Uterus (tissue), 4 donors: ENCODE measurements around the gene SUSD1. TPM values are rescaled to one million over a fixed set of nuclear protein-coding genes. Genes with fewer than 3 reads are reported as not detected.

Experiments
- DNase-seq, 2 donors: peaks; one replicate each; pipeline ENCODE4 v3.0.0-alpha.2; 2019 to 2020
- H3K27ac ChIP-seq, 2 donors: fragments of 200-600 bp; sonication (generic); 1 replicate in 1 of 2; 2 replicates in 1 of 2; pipeline ENCODE4 v1.5.1; 2016 to 2018
- H3K27me3 ChIP-seq, 2 donors: fragments of 200-600 bp; sonication (generic); one replicate each; pipeline ENCODE4 v1.5.1; 2018 to 2019; ENCODE audit warnings: control low read depth in 1 of 2
- H3K36me3 ChIP-seq, 2 donors: fragments of 200-600 bp; sonication (generic); one replicate each; pipeline ENCODE4 v1.5.1; 2019; ENCODE audit warnings: control low read depth in 1 of 2
- H3K4me1 ChIP-seq, 2 donors: fragments of 200-600 bp; sonication (generic); one replicate each; pipeline ENCODE4 v1.5.1; 2018 to 2019; ENCODE audit warnings: control low read depth in 1 of 2
- H3K4me3 ChIP-seq, 2 donors: fragments of 200-600 bp; sonication (generic); 1 replicate in 1 of 2; 2 replicates in 1 of 2; pipeline ENCODE4 v1.5.1; 2018 to 2019; ENCODE audit warnings: mild to moderate bottlenecking in 1 of 2
- H3K9me3 ChIP-seq, 2 donors: fragments of 200-600 bp; sonication (generic); one replicate each; pipeline ENCODE4 v1.5.1; 2019; ENCODE audit warnings: control low read depth in 1 of 2
- CTCF ChIP-seq, 4 experiments: fragments of 200-600 bp in 2 of 4; fragments of 450-650 bp in 2 of 4; sonication (generic) in 2 of 4; IDR thresholded peaks; one replicate each; pipeline ENCODE4 v1.5.1; 2016 to 2019; ENCODE audit warnings: antibody characterized with exemption in 4 of 4, mild to moderate bottlenecking in 2 of 4, moderate library complexity in 1 of 4
- POLR2A ChIP-seq, 2 donors: fragments of 450-650 bp; IDR thresholded peaks; one replicate each; pipeline ENCODE4 v1.6.1; 2016; ENCODE audit warnings: antibody characterized with exemption in 2 of 2, mild to moderate bottlenecking in 1 of 2, moderate library complexity in 1 of 2
- intact Hi-C: fragments of 100-400 bp; cut with DNase I; formaldehyde crosslinking; loops from one replicate; pipeline ENCODE4 v1.15.1; 2023; ENCODE audit warnings: low total_unique reads
- total RNA-seq, 4 donors: library from RNA; depleted of rRNA in 3 of 4; stranded (reverse); fragments of >200 nt in 3 of 4; gene quantifications; one replicate each; pipeline versions ENCODE4 v1.1.0 to v1.2.4, GENCODE V29; 2014 to 2023
- donor health status: DM: yes; HTN: yes; CAD: no.

Gene SUSD1
- total RNA-seq, 4 donors from 2014 or later = 2.9 to 22.5 (median 10.0) TPM

DNA sequence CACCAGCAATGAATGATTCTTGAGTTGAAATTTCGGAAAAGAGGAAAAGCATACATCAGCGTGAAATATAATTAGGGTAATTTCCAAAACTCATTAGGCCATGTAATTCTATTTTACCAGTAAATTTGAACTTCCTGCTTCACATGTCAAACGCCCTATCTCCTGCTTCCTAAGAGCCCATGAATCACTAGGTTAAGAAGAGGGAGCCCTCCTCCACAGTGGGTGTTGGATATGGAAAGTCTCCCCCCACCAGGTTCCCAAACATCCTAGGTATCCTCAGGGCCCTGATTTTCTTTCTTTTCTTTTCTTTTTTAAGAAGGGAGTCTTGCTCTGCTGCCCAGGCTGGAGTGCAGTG lies 115.2 kb downstream of the SUSD1 start:
- H3K27ac ChIP-seq = peak overlapping the region; percentile 76 to 91
- DNase-seq = no peak
- no peaks in the 10 kb centered on the region for H3K9me3 ChIP-seq
- peaks cover 5 to 7% of the 10 kb centered on the region in 2 donors for H3K4me1 ChIP-seq
- no peak overlapping the region for H3K4me3 ChIP-seq
- H3K27me3 ChIP-seq = no peaks in the 10 kb centered on the region
- TF ChIP-seq POLR2A (IDR thresholded peaks at IDR 0.05) (no peak), CTCF (IDR thresholded peaks at IDR 0.05) (no peak)
- intact Hi-C loops = no loop called here
- H3K36me3 ChIP-seq = no peaks in the 10 kb centered on the region

GRCh38 chr9:112059145-112059965 lies 115.7 kb downstream of the SUSD1 start:
- Histone ChIP-seq H3K9me3 (no peaks in the 10 kb centered on the region), H3K4me3 (no peak overlapping the region), H3K4me1 (peaks cover 5 to 7% of the 10 kb centered on the region in 2 donors), H3K27ac (peak overlapping the region; percentile 76 to 91), H3K36me3 (no peaks in the 10 kb centered on the region), H3K27me3 (no peaks in the 10 kb centered on the region)
- no peak for TF ChIP-seq CTCF (IDR thresholded peaks at IDR 0.05)
- TF ChIP-seq POLR2A (IDR thresholded peaks at IDR 0.05) = no peak
- DNase-seq = no peak
- intact Hi-C loops = no loop called here

DNA sequence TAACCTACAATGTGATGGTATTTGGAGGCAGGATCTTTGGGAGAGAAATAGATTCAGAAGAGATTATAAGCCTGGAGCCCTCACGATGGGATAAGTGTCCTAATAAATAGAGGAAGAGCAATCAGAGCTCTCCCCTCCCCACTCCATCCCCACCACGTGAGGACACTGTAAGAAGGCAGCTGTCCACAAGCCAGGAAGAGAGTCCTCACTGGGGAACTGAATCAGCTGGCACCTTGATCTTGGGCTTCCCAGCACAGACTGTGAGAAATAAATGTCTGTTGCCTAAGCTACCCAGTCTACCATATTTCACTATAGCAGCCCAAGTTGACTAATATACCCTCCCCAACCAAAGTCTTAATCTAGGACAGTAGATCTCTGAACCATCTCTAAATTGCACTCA lies 118.1 kb downstream of the SUSD1 start:
- Histone ChIP-seq H3K27me3 (no peaks in the 10 kb centered on the region), H3K4me3 (no peak overlapping the region), H3K36me3 (no peaks in the 10 kb centered on the region), H3K27ac (no peak overlapping the region), H3K4me1 (peaks cover 5 to 7% of the 10 kb centered on the region in 2 donors), H3K9me3 (no peaks in the 10 kb centered on the region)
- DNase-seq = no peak
- intact Hi-C loops = no loop called here
- TF ChIP-seq POLR2A (IDR thresholded peaks at IDR 0.05) (no peak), CTCF (IDR thresholded peaks at IDR 0.05) (no peak)

- intact Hi-C loops = no loop called here
- TF ChIP-seq CTCF (IDR thresholded peaks at IDR 0.05) (no peak), POLR2A (IDR thresholded peaks at IDR 0.05) (no peak)
- no peak for DNase-seq
Measured at GRCh38 chr9:112054916-112055315, 120.2 kb downstream of the SUSD1 start.

GRCh38 chr9:112051812-112052211 lies 123.3 kb downstream of the SUSD1 start:
- no peak for DNase-seq
- H3K27me3 ChIP-seq = no peaks in the 10 kb centered on the region
- H3K27ac ChIP-seq = no peak overlapping the region
- H3K9me3 ChIP-seq = no peaks in the 10 kb centered on the region
- H3K4me3 ChIP-seq = no peak overlapping the region
- H3K4me1 ChIP-seq = peaks cover 4 to 9% of the 10 kb centered on the region in 2 donors
- intact Hi-C loops = no loop called here
- TF ChIP-seq CTCF (IDR thresholded peaks at IDR 0.05) = no peak
- TF ChIP-seq POLR2A (IDR thresholded peaks at IDR 0.05) = no peak
- H3K36me3 ChIP-seq = no peaks in the 10 kb centered on the region

More at GRCh38 chr9:112054916-112055315, 120.2 kb downstream of the SUSD1 start:
- Histone ChIP-seq H3K4me3 (no peak overlapping the region), H3K4me1 (peaks cover 4 to 5% of the 10 kb centered on the region in 2 donors), H3K36me3 (no peaks in the 10 kb centered on the region), H3K27me3 (no peaks in the 10 kb centered on the region), H3K9me3 (no peaks in the 10 kb centered on the region), H3K27ac (no peak overlapping the region)
